ENCODE measurements around the gene CLMP.

CLMP gene

DNA sequence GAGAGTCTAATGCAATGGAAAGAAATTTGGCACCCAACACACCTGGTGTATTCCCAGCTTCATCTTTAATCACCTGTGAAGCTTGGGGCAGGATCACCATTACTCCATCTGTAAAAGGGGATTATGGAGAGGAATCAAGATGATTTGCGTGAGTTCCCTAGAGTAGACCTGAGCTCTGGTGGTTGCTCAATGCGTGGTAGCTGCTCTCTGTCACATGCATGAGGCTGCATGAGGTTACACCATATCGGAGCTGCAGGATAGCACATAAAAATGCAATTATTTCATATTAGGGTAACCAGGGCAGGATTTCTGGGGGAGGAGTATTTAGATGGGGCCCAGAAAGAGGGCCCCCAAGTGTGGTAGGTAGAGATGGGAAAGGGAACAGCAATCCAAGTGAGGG is 35.3 kb upstream of the CLMP start:
- ChIA-PET POLR2A (ENCODE audit: low non-redundant PET) (no interaction called here), CTCF (interaction anchor here (0.7 kb wide), 1 partner anchor 17 kb away, joined by 3 read pairs; no protein-coding TSS in a partner anchor)
- no peak for DNase-seq (ENCODE audit: low spot score)
- TF ChIP-seq, protein P1, sequence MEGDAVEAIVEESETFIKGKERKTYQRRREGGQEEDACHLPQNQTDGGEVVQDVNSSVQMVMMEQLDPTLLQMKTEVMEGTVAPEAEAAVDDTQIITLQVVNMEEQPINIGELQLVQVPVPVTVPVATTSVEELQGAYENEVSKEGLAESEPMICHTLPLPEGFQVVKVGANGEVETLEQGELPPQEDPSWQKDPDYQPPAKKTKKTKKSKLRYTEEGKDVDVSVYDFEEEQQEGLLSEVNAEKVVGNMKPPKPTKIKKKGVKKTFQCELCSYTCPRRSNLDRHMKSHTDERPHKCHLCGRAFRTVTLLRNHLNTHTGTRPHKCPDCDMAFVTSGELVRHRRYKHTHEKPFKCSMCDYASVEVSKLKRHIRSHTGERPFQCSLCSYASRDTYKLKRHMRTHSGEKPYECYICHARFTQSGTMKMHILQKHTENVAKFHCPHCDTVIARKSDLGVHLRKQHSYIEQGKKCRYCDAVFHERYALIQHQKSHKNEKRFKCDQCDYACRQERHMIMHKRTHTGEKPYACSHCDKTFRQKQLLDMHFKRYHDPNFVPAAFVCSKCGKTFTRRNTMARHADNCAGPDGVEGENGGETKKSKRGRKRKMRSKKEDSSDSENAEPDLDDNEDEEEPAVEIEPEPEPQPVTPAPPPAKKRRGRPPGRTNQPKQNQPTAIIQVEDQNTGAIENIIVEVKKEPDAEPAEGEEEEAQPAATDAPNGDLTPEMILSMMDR (conservative IDR thresholded peaks at IDR 0.05; ENCODE audit: low read depth), result no peak
- no peak overlapping the region for H3K27ac ChIP-seq

DNA sequence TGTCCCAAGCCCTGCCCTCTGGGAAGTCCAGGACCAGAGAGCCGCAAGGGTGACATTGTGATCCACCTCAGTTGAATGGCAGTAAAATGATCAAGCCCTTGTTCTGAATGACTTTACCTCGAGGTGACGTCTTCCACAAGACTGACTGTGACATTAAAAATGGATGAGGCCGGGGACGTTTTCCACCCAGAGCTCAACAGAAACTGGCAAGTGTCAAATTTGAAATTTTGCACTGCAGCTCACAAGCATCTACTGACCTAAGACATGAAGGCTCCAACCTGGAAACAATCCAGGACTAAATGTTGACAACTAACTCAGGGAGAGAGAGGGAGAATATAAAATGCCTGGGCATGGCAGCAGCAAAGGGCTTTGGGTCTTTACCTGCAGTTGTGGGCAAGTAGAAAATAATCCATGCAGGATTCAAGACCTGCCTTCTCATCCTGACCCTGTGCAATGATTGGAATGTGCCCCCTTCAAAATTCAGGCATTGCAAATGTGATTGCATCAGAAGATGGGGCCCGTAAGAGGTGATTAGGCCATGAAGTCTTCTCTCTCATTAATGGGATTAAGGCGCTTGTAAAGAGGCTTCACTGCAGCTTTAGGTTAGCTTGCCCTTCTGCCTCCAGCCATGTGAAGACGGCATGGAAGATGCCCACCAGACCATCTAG is 33.6 kb upstream of the CLMP start:
- DNase-seq (ENCODE audit: low spot score), result no peak
- POLR2A ChIA-PET (ENCODE audit: low non-redundant PET), result no interaction called here
- H3K27ac ChIP-seq, result no peak overlapping the region
- CTCF ChIA-PET, result interaction anchor here (0.6 kb wide), 1 partner anchor 67 kb away, joined by 3 read pairs; no protein-coding TSS in a partner anchor
- TF ChIP-seq, protein P1 (conservative IDR thresholded peaks at IDR 0.05; ENCODE audit: low read depth), result no peak

GRCh38 chr11:123227763-123228495 is 32.9 kb upstream of the CLMP start:
- TF ChIP-seq, protein P1 (conservative IDR thresholded peaks at IDR 0.05; ENCODE audit: low read depth), result no peak
- H3K27ac ChIP-seq, result no peak overlapping the region
- POLR2A ChIA-PET (ENCODE audit: low non-redundant PET), result no interaction called here
- CTCF ChIA-PET, result interaction anchor here (0.6 kb wide), 1 partner anchor 68 kb away, joined by 3 read pairs; no protein-coding TSS in a partner anchor
- DNase-seq (ENCODE audit: low spot score), result no peak

DNA sequence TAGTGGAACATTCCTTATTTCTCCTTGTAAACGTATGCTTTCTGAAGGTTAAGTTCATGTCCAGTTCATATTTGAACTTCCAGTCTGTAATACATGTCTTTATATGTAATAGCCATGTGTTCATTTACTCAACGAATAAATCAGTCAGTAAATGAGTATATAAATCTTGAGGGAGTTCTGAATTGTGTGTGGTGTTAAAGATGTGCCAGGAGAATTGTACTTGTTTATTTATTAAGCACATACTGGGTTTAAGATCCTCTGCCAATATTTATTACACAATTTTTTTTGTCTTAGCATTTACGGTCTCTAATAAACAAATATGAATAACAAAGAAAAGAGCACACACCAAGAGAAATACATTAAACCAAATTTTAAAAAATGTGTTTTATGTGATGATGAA is 26.5 kb upstream of the CLMP start:
- ChIA-PET POLR2A (ENCODE audit: low non-redundant PET) (no interaction called here), CTCF (no interaction called here)
- TF ChIP-seq, protein P1 (conservative IDR thresholded peaks at IDR 0.05; ENCODE audit: low read depth), result no peak

GRCh38 chr11:123221096-123221561 is 26.1 kb upstream of the CLMP start:
- ChIA-PET POLR2A (ENCODE audit: low non-redundant PET) (no interaction called here), CTCF (interaction anchor here (0.7 kb wide), 1 partner anchor 21 kb away, joined by 6 read pairs; no protein-coding TSS in a partner anchor)
- TF ChIP-seq, protein P1 (conservative IDR thresholded peaks at IDR 0.05; ENCODE audit: low read depth), result no peak
- no peak for DNase-seq (ENCODE audit: low spot score)
- H3K27ac ChIP-seq, result no peak overlapping the region

More for the DNA sequence above, 26.5 kb upstream of the CLMP start:
- H3K27ac ChIP-seq, result no peak overlapping the region
- no peak for DNase-seq (ENCODE audit: low spot score)

DNA sequence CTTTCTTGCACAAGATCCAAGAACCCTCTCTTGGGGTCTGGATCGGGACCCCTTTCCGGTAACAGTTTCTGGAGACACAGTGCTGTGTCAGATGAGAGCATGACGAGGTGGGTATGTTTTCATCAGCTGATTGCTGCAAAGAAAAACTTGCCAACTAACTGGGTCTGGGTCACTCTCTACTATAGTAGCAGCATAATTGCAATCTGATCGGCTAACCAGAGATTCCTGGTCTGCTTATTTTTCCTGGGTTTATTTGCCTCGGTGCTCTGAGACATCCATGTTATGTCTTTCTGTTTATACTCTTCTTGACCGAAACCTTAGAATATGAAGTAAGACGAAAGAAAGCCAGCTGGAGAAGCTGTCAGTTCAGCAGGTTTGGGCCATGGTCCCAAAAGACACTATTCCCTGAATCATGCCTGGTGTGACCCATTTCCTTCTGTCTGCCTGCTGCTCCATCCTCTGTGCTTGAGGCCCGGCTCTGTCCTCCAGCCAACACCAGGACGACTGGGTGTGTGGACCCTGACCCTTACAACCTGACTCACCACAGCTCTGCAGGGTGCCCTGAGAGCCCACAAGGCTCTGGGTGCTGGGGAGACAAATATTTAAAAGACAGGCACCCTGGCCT is 24.1 kb upstream of the CLMP start:
- POLR2A ChIA-PET (ENCODE audit: low non-redundant PET), result no interaction called here
- TF ChIP-seq, protein P1 (conservative IDR thresholded peaks at IDR 0.05; ENCODE audit: low read depth), result no peak
- CTCF ChIA-PET, result interaction anchor here (0.6 kb wide), 1 partner anchor 197 kb away, joined by 4 read pairs; no protein-coding TSS in a partner anchor
- H3K27ac ChIP-seq, result no peak overlapping the region
- DNase-seq (ENCODE audit: low spot score), result no peak

Data from RWPE1 (cell line).